Activated naive CD8-positive, alpha-beta T cell (primary cell): ENCODE measurements around the gene SLC6A6.

Experiments
- H3K27ac Mint-ChIP-seq: one replicate; pipeline ENCODE4 v1.8.0; 2021; ENCODE audit warnings: mixed read lengths
- H3K27me3 Mint-ChIP-seq: one replicate; pipeline ENCODE4 v1.8.0; 2021; ENCODE audit warnings: mixed read lengths
- H3K36me3 Mint-ChIP-seq: one replicate; pipeline ENCODE4 v1.8.0; 2021; ENCODE audit warnings: mixed read lengths
- H3K4me1 Mint-ChIP-seq: one replicate; pipeline ENCODE4 v1.8.0; 2021; ENCODE audit warnings: low read depth, mixed read lengths
- H3K4me3 Mint-ChIP-seq: one replicate; pipeline ENCODE4 v1.8.0; 2021; ENCODE audit warnings: mild to moderate bottlenecking, mixed read lengths
- H3K9me3 Mint-ChIP-seq: one replicate; pipeline ENCODE4 v1.8.0; 2021; ENCODE audit warnings: low read depth, mixed read lengths

Gene SLC6A6

GRCh38 chr3:14386254-14386653 is 16.2 kb upstream of the SLC6A6 start:
- Mint-ChIP-seq H3K9me3 (no peaks in the 10 kb centered on the region), H3K4me3 (no peak overlapping the region), H3K36me3 (no peaks in the 10 kb centered on the region), H3K27ac (no peak overlapping the region), H3K27me3 (no peaks in the 10 kb centered on the region), H3K4me1 (no peaks in the 10 kb centered on the region)

- H3K27me3 Mint-ChIP-seq, result no peaks in the 10 kb centered on the region
- H3K4me3 Mint-ChIP-seq, result no peak overlapping the region
- no peaks in the 10 kb centered on the region for H3K36me3 Mint-ChIP-seq
- H3K4me1 Mint-ChIP-seq, result no peaks in the 10 kb centered on the region
- no peaks in the 10 kb centered on the region for H3K9me3 Mint-ChIP-seq
- H3K27ac Mint-ChIP-seq, result no peak overlapping the region
These were observed 14.2 kb upstream of the SLC6A6 start for GRCh38 chr3:14388201-14388600.

GRCh38 chr3:14389166-14389606 is 13.2 kb upstream of the SLC6A6 start:
- no peaks in the 10 kb centered on the region for H3K36me3 Mint-ChIP-seq
- no peaks in the 10 kb centered on the region for H3K9me3 Mint-ChIP-seq
- H3K4me3 Mint-ChIP-seq, result no peak overlapping the region
- H3K27ac Mint-ChIP-seq, result no peak overlapping the region
- no peaks in the 10 kb centered on the region for H3K27me3 Mint-ChIP-seq
- H3K4me1 Mint-ChIP-seq, result no peaks in the 10 kb centered on the region

DNA sequence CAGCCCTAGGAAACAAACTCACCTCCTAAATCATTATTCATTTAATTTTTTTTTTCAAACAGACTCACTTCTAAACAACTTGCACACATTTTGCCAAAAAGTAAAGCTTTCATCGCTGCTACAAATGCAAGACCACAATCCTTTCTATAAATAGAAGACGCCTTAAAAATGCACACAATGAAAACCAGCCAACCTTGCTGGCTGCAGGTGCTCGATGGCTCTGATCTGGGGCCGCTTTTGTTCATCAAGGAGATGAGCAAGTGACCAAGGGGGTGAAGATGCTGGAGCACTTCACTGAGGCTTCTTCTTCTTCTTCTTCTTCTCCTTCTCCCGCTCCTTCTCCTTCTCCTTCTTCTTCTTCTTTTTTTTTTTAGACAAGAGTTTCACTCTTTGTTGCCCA is 12.7 kb upstream of the SLC6A6 start:
- Mint-ChIP-seq H3K4me1 (no peaks in the 10 kb centered on the region), H3K27ac (no peak overlapping the region), H3K27me3 (no peaks in the 10 kb centered on the region), H3K4me3 (no peak overlapping the region), H3K9me3 (no peaks in the 10 kb centered on the region), H3K36me3 (no peaks in the 10 kb centered on the region)

DNA sequence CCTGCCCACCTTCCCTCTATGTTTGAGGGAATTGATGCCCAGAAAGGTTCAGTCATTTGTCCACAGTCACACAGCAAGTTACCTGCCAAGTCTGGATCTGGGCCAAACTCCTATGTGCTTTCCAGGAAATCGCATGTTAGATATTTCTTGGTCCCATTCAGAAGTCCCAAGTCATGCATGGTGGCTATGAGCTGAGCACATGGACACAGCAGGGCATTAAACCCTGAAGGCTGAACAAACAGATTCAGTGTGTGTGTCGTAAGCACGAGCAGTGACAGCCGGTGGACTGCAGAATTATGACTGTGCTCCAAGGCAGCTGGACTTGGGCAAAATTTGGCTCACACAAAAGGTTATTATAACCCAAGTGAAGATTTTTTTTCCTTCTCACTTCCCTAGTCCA is 11.4 kb upstream of the SLC6A6 start:
- H3K9me3 Mint-ChIP-seq, result no peaks in the 10 kb centered on the region
- H3K27me3 Mint-ChIP-seq, result no peaks in the 10 kb centered on the region
- H3K4me1 Mint-ChIP-seq, result no peaks in the 10 kb centered on the region
- H3K27ac Mint-ChIP-seq, result no peak overlapping the region
- H3K36me3 Mint-ChIP-seq, result no peaks in the 10 kb centered on the region
- no peak overlapping the region for H3K4me3 Mint-ChIP-seq

GRCh38 chr3:14392231-14392630 is 10.2 kb upstream of the SLC6A6 start:
- Mint-ChIP-seq H3K9me3 (no peaks in the 10 kb centered on the region), H3K36me3 (no peaks in the 10 kb centered on the region), H3K4me1 (peaks cover 3% of the 10 kb centered on the region), H3K27ac (no peak overlapping the region), H3K4me3 (no peak overlapping the region), H3K27me3 (no peaks in the 10 kb centered on the region)

- Mint-ChIP-seq H3K27me3 (no peaks in the 10 kb centered on the region), H3K27ac (no peak overlapping the region), H3K9me3 (no peaks in the 10 kb centered on the region), H3K4me1 (peaks cover 9% of the 10 kb centered on the region), H3K36me3 (no peaks in the 10 kb centered on the region), H3K4me3 (no peak overlapping the region)
These were observed 9.5 kb upstream of the SLC6A6 start for GRCh38 chr3:14392803-14393319.

GRCh38 chr3:14393440-14394106 is 8.8 kb upstream of the SLC6A6 start:
- H3K4me1 Mint-ChIP-seq, result peaks cover 9% of the 10 kb centered on the region
- H3K4me3 Mint-ChIP-seq, result no peak overlapping the region
- H3K27ac Mint-ChIP-seq, result no peak overlapping the region
- H3K9me3 Mint-ChIP-seq, result no peaks in the 10 kb centered on the region
- no peaks in the 10 kb centered on the region for H3K27me3 Mint-ChIP-seq
- H3K36me3 Mint-ChIP-seq, result no peaks in the 10 kb centered on the region

DNA sequence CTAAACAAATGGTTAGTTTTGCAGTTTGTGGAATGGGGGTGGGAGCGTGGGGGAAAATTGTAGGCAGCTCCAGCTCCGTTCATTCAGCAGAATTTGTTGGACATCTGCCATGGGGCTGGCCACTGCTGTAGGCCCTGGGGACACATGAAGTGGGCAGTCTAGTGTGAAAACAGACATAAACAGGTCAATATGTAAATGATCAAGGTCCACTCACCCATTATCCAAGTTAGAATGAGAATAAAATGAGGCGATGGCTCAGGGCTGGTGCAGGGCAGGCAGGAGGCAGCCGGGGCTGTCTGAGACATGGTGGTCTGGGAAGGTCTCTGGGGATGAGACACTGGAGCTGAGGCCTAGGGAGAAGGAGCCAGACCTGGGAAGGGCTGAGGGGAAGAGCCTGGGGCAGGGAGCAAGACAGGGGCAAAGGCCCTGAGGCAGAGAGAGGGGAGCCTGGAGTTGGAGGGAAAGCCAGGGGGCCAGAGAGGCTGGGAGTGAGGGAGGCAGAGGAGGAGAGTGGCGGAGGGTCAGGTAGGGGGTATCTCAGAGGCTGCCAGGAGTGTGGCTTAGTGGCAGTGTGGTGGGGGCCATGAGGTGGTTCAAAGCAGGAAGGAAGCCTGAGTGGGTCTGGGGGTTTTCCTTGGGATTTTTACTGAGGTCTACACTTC is 6.2 kb upstream of the SLC6A6 start:
- no peaks in the 10 kb centered on the region for H3K9me3 Mint-ChIP-seq
- H3K36me3 Mint-ChIP-seq, result no peaks in the 10 kb centered on the region
- peaks cover 9% of the 10 kb centered on the region for H3K4me1 Mint-ChIP-seq
- no peak overlapping the region for H3K27ac Mint-ChIP-seq
- no peaks in the 10 kb centered on the region for H3K27me3 Mint-ChIP-seq
- H3K4me3 Mint-ChIP-seq, result no peak overlapping the region

GRCh38 chr3:14397046-14397445 is 5.4 kb upstream of the SLC6A6 start:
- no peaks in the 10 kb centered on the region for H3K27me3 Mint-ChIP-seq
- no peak overlapping the region for H3K27ac Mint-ChIP-seq
- H3K36me3 Mint-ChIP-seq, result no peaks in the 10 kb centered on the region
- no peaks in the 10 kb centered on the region for H3K9me3 Mint-ChIP-seq
- peaks cover 13% of the 10 kb centered on the region for H3K4me1 Mint-ChIP-seq
- H3K4me3 Mint-ChIP-seq, result no peak overlapping the region

- Mint-ChIP-seq H3K4me3 (no peak overlapping the region), H3K36me3 (no peaks in the 10 kb centered on the region), H3K9me3 (no peaks in the 10 kb centered on the region), H3K27me3 (no peaks in the 10 kb centered on the region), H3K27ac (no peak overlapping the region), H3K4me1 (peaks cover 15% of the 10 kb centered on the region)
These were observed 4.9 kb upstream of the SLC6A6 start for GRCh38 chr3:14397531-14397930.

GRCh38 chr3:14397940-14398796 is 4.2 kb upstream of the SLC6A6 start:
- Mint-ChIP-seq H3K27me3 (no peaks in the 10 kb centered on the region), H3K36me3 (no peaks in the 10 kb centered on the region), H3K4me1 (peaks cover 16% of the 10 kb centered on the region), H3K4me3 (no peak overlapping the region), H3K9me3 (no peaks in the 10 kb centered on the region), H3K27ac (no peak overlapping the region)

GRCh38 chr3:14398797-14399106 is 3.7 kb upstream of the SLC6A6 start:
- Mint-ChIP-seq H3K27me3 (no peaks in the 10 kb centered on the region), H3K36me3 (no peaks in the 10 kb centered on the region), H3K4me3 (no peak overlapping the region), H3K4me1 (peaks cover 19% of the 10 kb centered on the region), H3K9me3 (no peaks in the 10 kb centered on the region), H3K27ac (no peak overlapping the region)

DNA sequence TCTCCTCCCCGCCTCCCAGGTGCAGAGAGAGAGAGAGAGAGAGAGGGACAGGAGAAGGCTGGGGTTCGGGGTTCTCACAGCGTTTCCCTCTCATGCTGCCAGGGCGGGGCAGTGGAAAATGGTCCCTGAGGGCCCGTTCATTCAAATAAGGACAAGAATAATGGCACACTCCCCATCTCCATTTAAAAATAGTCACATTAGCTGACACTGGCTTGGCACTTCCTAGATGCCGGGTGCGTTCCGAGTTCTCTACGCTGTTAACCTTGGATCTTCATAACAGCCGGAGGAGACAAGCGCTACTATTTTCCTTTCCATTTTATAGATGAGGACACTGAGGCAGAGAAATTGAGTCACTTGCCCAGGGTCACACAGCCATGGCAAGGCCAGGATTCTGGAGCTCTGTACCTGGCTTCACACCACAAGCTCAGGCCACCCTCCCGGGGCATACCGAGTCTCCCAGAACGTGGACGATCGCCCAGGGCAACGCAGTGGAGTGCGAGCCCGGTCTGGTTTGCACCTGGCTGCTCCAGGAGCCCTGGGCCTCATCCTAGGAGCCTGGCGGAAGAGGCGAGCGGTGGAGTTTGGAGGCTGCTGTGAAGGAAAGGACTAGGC is 608 bp upstream of the SLC6A6 start:
- peaks cover 2% of the 10 kb centered on the region for H3K36me3 Mint-ChIP-seq
- peak overlapping the region; percentile 96 for H3K27ac Mint-ChIP-seq
- H3K4me1 Mint-ChIP-seq, result peaks cover 44% of the 10 kb centered on the region
- H3K4me3 Mint-ChIP-seq, result peak overlapping the region; percentile 92
- H3K27me3 Mint-ChIP-seq, result no peaks in the 10 kb centered on the region
- H3K9me3 Mint-ChIP-seq, result no peaks in the 10 kb centered on the region

- no peaks in the 10 kb centered on the region for H3K27me3 Mint-ChIP-seq
- H3K27ac Mint-ChIP-seq, result peak overlapping the region; percentile 99
- H3K9me3 Mint-ChIP-seq, result no peaks in the 10 kb centered on the region
- peaks cover 41% of the 10 kb centered on the region for H3K4me1 Mint-ChIP-seq
- H3K4me3 Mint-ChIP-seq, result peak overlapping the region; percentile 100
- peaks cover 2% of the 10 kb centered on the region for H3K36me3 Mint-ChIP-seq
These were observed 1.3 kb downstream of the SLC6A6 start for GRCh38 chr3:14403619-14404155.
